PC-9 (cell line): ENCODE data around the gene F12. TPM values are rescaled to one million over a fixed set of nuclear protein-coding genes. Genes with fewer than 3 reads are reported as not detected.
A peak's percentile ranks its signal among the peaks of the same experiment; 100 is the strongest.

ENCODE experiments used
- BruUV-seq: library from RNA; stranded (reverse); fragments of 400-500 nt; replicated peaks from 2 replicates; lab custom pipeline; 2021; lab: Mats Ljungman, UMichigan
- CTCF ChIA-PET: fragments of 300-600 bp; sonication (Branson Sonifier 250); formaldehyde crosslinking; loops from one replicate; lab custom pipeline; 2022; ENCODE audit warnings: antibody characterized with exemption; lab: Charles Lee
- POLR2A ChIA-PET: fragments of 300-600 bp; sonication (Branson Sonifier 250); formaldehyde crosslinking; loops from one replicate; lab custom pipeline; 2022; ENCODE audit warnings: antibody characterized with exemption; ENCODE audit not compliant: unreplicated experiment; lab: Charles Lee
- DNase-seq, 2 experiments: peaks; one replicate each; pipeline versions ENCODE4 v3.0.0 to v3.0.0-alpha.2; 2015 to 2022; ENCODE audit warnings: mixed read lengths in 1 of 2
- H2AFZ ChIP-seq: fragments of 200-600 bp; sonication (generic); 2 replicates; pipeline ENCODE4 v1.8.1; 2017; ENCODE audit warnings: antibody characterized with exemption
- H3F3A ChIP-seq: fragments of 200-600 bp; sonication (generic); 2 replicates; pipeline ENCODE4 v1.8.1; 2017; ENCODE audit warnings: antibody characterized with exemption, mild to moderate bottlenecking, low read depth; ENCODE audit not compliant: insufficient read depth
- H3K27ac ChIP-seq: fragments of 200-600 bp; sonication (generic); 2 replicates; pipeline ENCODE4 v1.6.1; 2016; ENCODE audit warnings: mixed run types
- H3K27me3 ChIP-seq: fragments of 200-600 bp; sonication (generic); 2 replicates; pipeline ENCODE4 v1.6.1; 2016; ENCODE audit warnings: low read depth, mixed run types; ENCODE audit not compliant: insufficient read depth
- H3K36me3 ChIP-seq: fragments of 200-600 bp; sonication (generic); 2 replicates; pipeline ENCODE4 v1.6.1; 2016; ENCODE audit warnings: low read depth, mixed run types
- H3K4me1 ChIP-seq: fragments of 200-600 bp; sonication (generic); replicated peaks from 2 replicates; pipeline ENCODE4 v1.6.1; 2016; ENCODE audit warnings: mixed run types; ENCODE audit not compliant: insufficient read depth
- H3K4me2 ChIP-seq: fragments of 200-600 bp; sonication (generic); 2 replicates; pipeline ENCODE4 v1.6.1; 2017; ENCODE audit warnings: mixed run types
- H3K4me3 ChIP-seq: fragments of 200-600 bp; sonication (generic); 2 replicates; pipeline ENCODE4 v1.6.1; 2016; ENCODE audit warnings: mixed run types
- H3K79me2 ChIP-seq: fragments of 200-600 bp; sonication (generic); 2 replicates; pipeline ENCODE4 v1.6.1; 2017; ENCODE audit warnings: low read depth, mixed run types
- H3K9me2 ChIP-seq: fragments of 200-600 bp; sonication (generic); 2 replicates; pipeline ENCODE4 v1.8.1; 2017; ENCODE audit warnings: mild to moderate bottlenecking; ENCODE audit not compliant: insufficient read depth
- H3K9me3 ChIP-seq: fragments of 200-600 bp; sonication (generic); 2 replicates; pipeline ENCODE4 v1.8.1; 2016; ENCODE audit warnings: low read depth; ENCODE audit not compliant: insufficient read depth
- H4K20me1 ChIP-seq: fragments of 200-600 bp; sonication (generic); 2 replicates; pipeline ENCODE4 v1.8.1; 2017; ENCODE audit not compliant: insufficient read depth
- CTCF ChIP-seq: fragments of 200-600 bp; sonication (generic); conservative IDR thresholded peaks from 2 replicates; pipeline ENCODE4 v1.6.1; 2017; ENCODE audit warnings: mixed run types, antibody characterized with exemption, mild to moderate bottlenecking, moderate library complexity
- EZH2 ChIP-seq: fragments of 200-600 bp; sonication (generic); IDR thresholded peaks from 2 replicates; pipeline ENCODE4 v1.8.0; 2017; ENCODE audit warnings: antibody characterized with exemption, low read depth
- intact Hi-C: fragments of 100-400 bp; cut with micrococcal nuclease; formaldehyde crosslinking; loops from one replicate; pipeline ENCODE4 v1.10.0; 2022; ENCODE audit not compliant: unreplicated experiment
- total RNA-seq: library from RNA; stranded (reverse); gene quantifications from 2 replicates; pipeline ENCODE4 v1.2.3, GENCODE V29; 2021

The F12 gene
- total RNA-seq, 1 experiment from 2014 or later, result 14.5 TPM

- ChIA-PET CTCF (interaction anchor here (0.9 to 2.4 kb wide), 5 partner anchors 23 to 117 kb away, joined by 3 to 18 read pairs (median 4); no protein-coding TSS in a partner anchor), POLR2A (interaction anchor here (0.6 to 1.3 kb wide), 3 partner anchors 20 to 887 kb away, joined by 3 to 31 read pairs (median 10); partner anchors contain the start of gene PDLIM7)
- H3K27ac ChIP-seq, result peak overlapping the region; percentile 35
- peak overlapping the region; percentile 81 for H2AFZ ChIP-seq
- DNase-seq, result peak in 1 of 2 experiments; percentile 53
- no peaks in the 10 kb centered on the region for H3K9me3 ChIP-seq
- H3K9me2 ChIP-seq, result no peaks in the 10 kb centered on the region
- TF ChIP-seq CTCF, result no peak
- no peak for TF ChIP-seq EZH2
- peak overlapping the region; percentile 97 for H3K4me2 ChIP-seq
- peaks cover 10% of the 10 kb centered on the region; the same call in 1 of the 2 replicates for H3F3A ChIP-seq
- H3K27me3 ChIP-seq, result no peaks in the 10 kb centered on the region
- H3K36me3 ChIP-seq, result no peaks in the 10 kb centered on the region
- TSS peak; percentile 70 for BruUV-seq
- peaks cover 23% of the 10 kb centered on the region for H3K4me1 ChIP-seq
- intact Hi-C loops, result loop anchor here (2.0 kb wide), 1 partner anchor 27 kb away; no protein-coding TSS in a partner anchor
- peaks cover 29% of the 10 kb centered on the region for H4K20me1 ChIP-seq
- peaks cover 35% of the 10 kb centered on the region for H3K79me2 ChIP-seq
- peak overlapping the region; percentile 80 for H3K4me3 ChIP-seq
These were observed 18.0 kb upstream of the F12 start for GRCh38 chr5:177427211-177427822.

- CTCF ChIA-PET, result interaction anchor here (0.5 to 2.4 kb wide), 12 partner anchors 19 to 117 kb away, joined by 3 to 18 read pairs (median 4); no protein-coding TSS in a partner anchor
- no peaks in the 10 kb centered on the region for H3K36me3 ChIP-seq
- no peaks in the 10 kb centered on the region for H3K9me2 ChIP-seq
- no peak for TF ChIP-seq EZH2
- no peak for TF ChIP-seq CTCF
- BruUV-seq, result no TSS peak
- POLR2A ChIA-PET, result interaction anchor here (0.5 to 1.3 kb wide), 14 partner anchors 18 to 883 kb away, joined by 3 to 31 read pairs (median 8); partner anchors contain the start of gene PDLIM7
- no peaks in the 10 kb centered on the region for H3K9me3 ChIP-seq
- H3K27me3 ChIP-seq, result no peaks in the 10 kb centered on the region
- peak within 1 kb of the TSS; percentile 80 for H3K4me3 ChIP-seq
- peak within 1 kb of the TSS; percentile 87 for H2AFZ ChIP-seq
- H3K79me2 ChIP-seq, result peaks cover 35% of the 10 kb centered on the region
- peak within 1 kb of the TSS; percentile 81 for H3K27ac ChIP-seq
- H3K4me1 ChIP-seq, result peaks cover 23% of the 10 kb centered on the region
- H3K4me2 ChIP-seq, result peak within 1 kb of the TSS; percentile 97
- intact Hi-C loops, result loop anchor here (1.0 to 2.0 kb wide), 5 partner anchors 22 to 108 kb away; no protein-coding TSS in a partner anchor
- DNase-seq, result peak in 1 of 2 experiments; percentile 69
- peaks cover 27% of the 10 kb centered on the region for H4K20me1 ChIP-seq
- peaks cover 10% of the 10 kb centered on the region; the same call in 1 of the 2 replicates for H3F3A ChIP-seq
These were observed 17.3 kb upstream of the F12 start, which contains the start of gene GRK6 for GRCh38 chr5:177426566-177427210. GRK6 (plus strand) TSS chr5:177426676; CDS start chr5:177426846, 170 bp downstream.
